GM19035 (cell line): ENCODE results near the gene DYNLT4.
"Not testable (repeated sequence)": the region's sequence is repeated elsewhere in the genome, so short reads cannot be mapped to it uniquely, and the experiment has no call there.

Source experiments
- ATAC-seq: cut with Tn5 transposase; IDR thresholded peaks from one replicate; pipeline ENCODE4 v1.9.1; 2021; ENCODE audit not compliant: unreplicated experiment

The DYNLT4 gene

GRCh38 chr1:44806704-44807363, at the start of gene DYNLT4:
Gene DYNLT4, minus strand, starts transcription at chr1:44807351. Its CDS starts 683 bp downstream, at chr1:44806668.
- no peak for ATAC-seq

GRCh38 chr1:44855742-44856141, 48.6 kb upstream of the DYNLT4 start:
- no peak for ATAC-seq

GRCh38 chr1:44854970-44855369, 47.8 kb upstream of the DYNLT4 start:
- ATAC-seq, result no peak

- ATAC-seq, result no peak
These were observed 46.0 kb upstream of the DYNLT4 start for GRCh38 chr1:44853201-44853600.

- no peak for ATAC-seq
These were observed 44.2 kb upstream of the DYNLT4 start for GRCh38 chr1:44851308-44851707.

GRCh38 chr1:44849575-44850132, 42.5 kb upstream of the DYNLT4 start:
- no peak for ATAC-seq

- no peak for ATAC-seq
These were observed 41.5 kb upstream of the DYNLT4 start for GRCh38 chr1:44848456-44849181.

- no peak for ATAC-seq
These were observed 40.7 kb upstream of the DYNLT4 start for GRCh38 chr1:44847845-44848244.

- ATAC-seq, result no peak
These were observed 39.8 kb upstream of the DYNLT4 start for GRCh38 chr1:44846985-44847384.

GRCh38 chr1:44842862-44843655, 35.9 kb upstream of the DYNLT4 start, which contains the start of gene PTCH2:
Gene PTCH2, minus strand, starts transcription at chr1:44843253. Its CDS starts 321 bp downstream, at chr1:44842932.
- no peak for ATAC-seq

GRCh38 chr1:44842486-44842861, 35.3 kb upstream of the DYNLT4 start:
- no peak for ATAC-seq

GRCh38 chr1:44839576-44839975, 32.4 kb upstream of the DYNLT4 start:
- ATAC-seq, result no peak

- not testable (repeated sequence) for ATAC-seq
These were observed 31.1 kb upstream of the DYNLT4 start for GRCh38 chr1:44838294-44838693.

- ATAC-seq, result peak; percentile 52
These were observed 28.9 kb upstream of the DYNLT4 start for GRCh38 chr1:44835738-44836675.

GRCh38 chr1:44834328-44834727, 27.2 kb upstream of the DYNLT4 start:
- ATAC-seq, result no peak

- ATAC-seq, result no peak
These were observed 25.0 kb upstream of the DYNLT4 start for GRCh38 chr1:44832056-44832705.

- no peak for ATAC-seq
These were observed 24.4 kb upstream of the DYNLT4 start for GRCh38 chr1:44831516-44831915.

- ATAC-seq, result no peak
These were observed 23.8 kb upstream of the DYNLT4 start for GRCh38 chr1:44830900-44831304.

GRCh38 chr1:44829506-44830384, 22.6 kb upstream of the DYNLT4 start:
- no peak for ATAC-seq
